Colonic mucosa (tissue), 4 donors: Measurements from ENCODE around the gene DDX23. TPM values are rescaled to one million over a fixed set of nuclear protein-coding genes. Genes with fewer than 3 reads are reported as not detected.

ENCODE experiments used
- DNase-seq: peaks from one replicate; pipeline ENCODE4 v3.0.0-alpha.2; 2020
- H3K27ac ChIP-seq: fragments of 200-600 bp; one replicate; pipeline ENCODE4 v1.8.0; 2021
- H3K27me3 ChIP-seq: fragments of 200-600 bp; one replicate; pipeline ENCODE4 v1.8.0; 2021
- H3K36me3 ChIP-seq: fragments of 200-600 bp; one replicate; pipeline ENCODE4 v1.8.0; 2021
- H3K4me1 ChIP-seq: fragments of 200-600 bp; one replicate; pipeline ENCODE4 v1.8.0; 2021; ENCODE audit warnings: mild to moderate bottlenecking
- H3K4me3 ChIP-seq: fragments of 200-600 bp; one replicate; pipeline ENCODE4 v1.8.0; 2021
- H3K9ac ChIP-seq, 2 donors: one replicate each; pipeline ENCODE4 v1.7.0; 2013; ENCODE audit warnings: control low read depth in 2 of 2, low read depth in 2 of 2, low read length in 2 of 2
- H3K9me3 ChIP-seq: fragments of 200-600 bp; one replicate; pipeline ENCODE4 v1.8.0; 2021
- CTCF ChIP-seq: fragments of 200-600 bp; IDR thresholded peaks from one replicate; pipeline ENCODE4 v1.8.0; 2022; ENCODE audit warnings: antibody characterized with exemption, mild to moderate bottlenecking
- intact Hi-C: fragments of 100-400 bp; cut with DNase I; formaldehyde crosslinking; loops from one replicate; pipeline ENCODE4 v1.14.1; 2022
- total RNA-seq, 2 donors: library from RNA; stranded (reverse); fragmentation: NEBNext Ultra II Directional in 1 of 2; extraction: Animal tissue kit (Norgen Biotek cat#: 25700) in 1 of 2; gene quantifications; one replicate each; pipeline ENCODE4 v1.2.1, GENCODE V29; 2021
- donor health status: healthy.
- donor health status: DM: no; HTN: no; CAD: no.
- donor health status: DM: no; HTN: no; CAD: no.

Gene DDX23
- total RNA-seq, 2 donors from 2014 or later: 87.2 to 150 TPM

- Histone ChIP-seq H3K36me3 (no peaks in the 10 kb centered on the region), H3K9me3 (no peaks in the 10 kb centered on the region), H3K27me3 (no peaks in the 10 kb centered on the region), H3K4me1 (no peaks in the 10 kb centered on the region), H3K4me3 (no peak overlapping the region), H3K27ac (no peak overlapping the region), H3K9ac (no peak overlapping the region)
- no peak for TF ChIP-seq CTCF
- intact Hi-C loops: no loop called here
- DNase-seq: no peak
Observed at GRCh38 chr12:48868451-48868850, 16.5 kb upstream of the DDX23 start.

GRCh38 chr12:48866052-48866711, 14.2 kb upstream of the DDX23 start:
- Histone ChIP-seq H3K27me3 (no peaks in the 10 kb centered on the region), H3K27ac (peak overlapping the region; percentile 38), H3K4me3 (peak overlapping the region; percentile 66), H3K36me3 (no peaks in the 10 kb centered on the region), H3K9ac (peak overlapping the region in 1 of 2 donors; percentile 77), H3K4me1 (no peaks in the 10 kb centered on the region), H3K9me3 (no peaks in the 10 kb centered on the region)
- intact Hi-C loops: no loop called here
- no peak for TF ChIP-seq CTCF
- no peak for DNase-seq

- H3K4me1 ChIP-seq: no peaks in the 10 kb centered on the region
- intact Hi-C loops: no loop called here
- H3K9me3 ChIP-seq: no peaks in the 10 kb centered on the region
- DNase-seq: peak; percentile 92
- peak within 1 kb of the TSS; percentile 66 for H3K4me3 ChIP-seq
- no peaks in the 10 kb centered on the region for H3K27me3 ChIP-seq
- peak within 1 kb of the TSS; percentile 76 to 77 for H3K9ac ChIP-seq
- peak within 1 kb of the TSS; percentile 38 for H3K27ac ChIP-seq
- no peaks in the 10 kb centered on the region for H3K36me3 ChIP-seq
- TF ChIP-seq CTCF: no peak
Observed at GRCh38 chr12:48865281-48866051, 13.5 kb upstream of the DDX23 start, which contains the start of gene RND1. Gene RND1 (minus strand): TSS chr12:48865870. CDS start chr12:48865767, 103 bp downstream.

GRCh38 chr12:48863291-48863690, 11.3 kb upstream of the DDX23 start:
- H3K9ac ChIP-seq: no peak overlapping the region
- no peak for TF ChIP-seq CTCF
- no peaks in the 10 kb centered on the region for H3K4me1 ChIP-seq
- no peak for DNase-seq
- no peak overlapping the region for H3K4me3 ChIP-seq
- no peaks in the 10 kb centered on the region for H3K9me3 ChIP-seq
- no peaks in the 10 kb centered on the region for H3K36me3 ChIP-seq
- H3K27ac ChIP-seq: no peak overlapping the region
- no peaks in the 10 kb centered on the region for H3K27me3 ChIP-seq
- intact Hi-C loops: no loop called here

- no peak overlapping the region for H3K9ac ChIP-seq
- H3K36me3 ChIP-seq: no peaks in the 10 kb centered on the region
- intact Hi-C loops: no loop called here
- no peaks in the 10 kb centered on the region for H3K4me1 ChIP-seq
- no peaks in the 10 kb centered on the region for H3K27me3 ChIP-seq
- no peak overlapping the region for H3K27ac ChIP-seq
- no peaks in the 10 kb centered on the region for H3K9me3 ChIP-seq
- DNase-seq: no peak
- no peak overlapping the region for H3K4me3 ChIP-seq
- no peak for TF ChIP-seq CTCF
Observed at GRCh38 chr12:48862760-48863159, 10.8 kb upstream of the DDX23 start.
